ENCODE measurements around the gene ANAPC2.

ANAPC2 gene

DNA sequence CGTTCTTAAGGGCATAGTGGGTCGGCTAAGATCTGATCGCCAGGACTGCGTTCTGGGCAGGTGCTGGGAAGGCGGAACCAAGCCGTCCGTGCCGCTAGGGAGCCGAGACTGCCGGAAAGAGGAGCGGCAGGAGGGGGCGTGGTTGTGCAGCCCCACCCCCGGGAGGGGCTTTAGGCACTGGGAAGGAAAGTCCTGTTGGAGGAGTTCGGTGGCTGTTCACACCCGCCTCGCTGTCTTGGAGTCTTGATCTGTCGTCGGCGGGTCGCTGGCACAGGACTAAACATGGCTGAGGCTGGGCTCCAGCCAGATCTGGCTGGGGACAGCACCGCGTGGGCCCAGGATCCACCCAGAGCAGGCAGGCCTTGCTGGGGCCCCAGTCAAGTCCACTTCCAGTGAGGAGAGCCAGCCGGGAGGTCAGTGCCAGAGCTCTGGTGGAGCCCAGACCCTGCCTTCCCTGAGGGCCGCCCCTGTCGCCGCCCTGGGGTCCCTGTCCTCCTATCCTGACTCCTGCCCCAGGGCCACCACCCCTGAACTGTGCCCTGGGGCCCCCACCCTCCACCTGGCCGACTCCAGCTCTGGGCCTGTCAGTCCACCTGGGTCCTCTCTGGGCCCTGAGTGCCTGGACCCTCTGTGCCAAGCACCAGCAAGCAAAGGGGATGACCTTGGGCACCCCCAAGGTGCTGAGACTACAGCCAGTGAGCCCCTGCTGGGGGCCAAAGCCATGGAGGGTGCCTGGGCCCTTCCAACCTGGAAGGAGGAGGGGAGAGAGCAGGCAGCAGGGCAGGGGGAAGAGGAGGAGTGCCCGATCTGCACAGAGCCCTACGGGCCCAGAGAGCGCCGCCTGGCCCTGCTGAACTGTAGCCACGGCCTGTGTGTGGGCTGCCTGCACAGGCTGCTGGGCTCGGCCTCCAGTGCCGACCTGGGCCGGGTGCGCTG lies 29.2 kb upstream of the ANAPC2 start:
- in situ Hi-C loops (cut with HindIII; ENCODE audit: low pct_ligation_motif_present, low pct_unique_long_range_greater_than_20kb, low sequenced_read_pairs) = no loop called here

GRCh38 chr9:137216188-137216965 lies 28.0 kb upstream of the ANAPC2 start:
- in situ Hi-C loops (cut with HindIII; ENCODE audit: low pct_ligation_motif_present, low pct_unique_long_range_greater_than_20kb, low sequenced_read_pairs) = no loop called here

More for the DNA sequence above, 29.2 kb upstream of the ANAPC2 start:
- DNase-seq = peak; percentile 75

GRCh38 chr9:137215196-137215986 lies 27.0 kb upstream of the ANAPC2 start:
- in situ Hi-C loops (cut with HindIII; ENCODE audit: low pct_ligation_motif_present, low pct_unique_long_range_greater_than_20kb, low sequenced_read_pairs) = no loop called here
- DNase-seq = no peak

More at GRCh38 chr9:137216188-137216965, 28.0 kb upstream of the ANAPC2 start:
- DNase-seq = no peak

DNA sequence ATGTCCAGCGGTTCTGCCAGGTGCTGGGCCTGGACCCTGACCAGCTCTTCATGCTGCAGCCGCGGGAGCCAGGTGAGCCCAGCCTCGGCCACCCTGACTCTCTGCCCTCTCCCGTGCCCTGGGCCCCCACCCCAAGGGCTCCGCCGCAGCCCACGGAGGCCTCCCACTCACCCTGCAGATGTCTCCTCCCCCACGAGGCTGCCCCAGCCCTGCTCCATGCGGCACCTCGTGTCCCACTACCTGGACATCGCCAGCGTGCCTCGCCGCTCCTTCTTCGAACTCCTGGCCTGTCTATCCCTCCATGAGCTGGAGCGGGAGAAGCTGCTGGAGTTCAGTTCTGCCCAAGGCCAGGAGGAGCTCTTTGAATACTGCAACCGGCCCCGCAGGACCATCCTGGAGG lies 26.3 kb upstream of the ANAPC2 start:
- in situ Hi-C loops (cut with HindIII; ENCODE audit: low pct_ligation_motif_present, low pct_unique_long_range_greater_than_20kb, low sequenced_read_pairs) = no loop called here

GRCh38 chr9:137213160-137214060 lies 25.1 kb upstream of the ANAPC2 start:
- in situ Hi-C loops (cut with HindIII; ENCODE audit: low pct_ligation_motif_present, low pct_unique_long_range_greater_than_20kb, low sequenced_read_pairs) = no loop called here
- DNase-seq = no peak

More for the DNA sequence above, 26.3 kb upstream of the ANAPC2 start:
- no peak for DNase-seq

GRCh38 chr9:137212520-137212919 lies 24.2 kb upstream of the ANAPC2 start:
- no peak for DNase-seq
- in situ Hi-C loops (cut with HindIII; ENCODE audit: low pct_ligation_motif_present, low pct_unique_long_range_greater_than_20kb, low sequenced_read_pairs) = no loop called here

DNA sequence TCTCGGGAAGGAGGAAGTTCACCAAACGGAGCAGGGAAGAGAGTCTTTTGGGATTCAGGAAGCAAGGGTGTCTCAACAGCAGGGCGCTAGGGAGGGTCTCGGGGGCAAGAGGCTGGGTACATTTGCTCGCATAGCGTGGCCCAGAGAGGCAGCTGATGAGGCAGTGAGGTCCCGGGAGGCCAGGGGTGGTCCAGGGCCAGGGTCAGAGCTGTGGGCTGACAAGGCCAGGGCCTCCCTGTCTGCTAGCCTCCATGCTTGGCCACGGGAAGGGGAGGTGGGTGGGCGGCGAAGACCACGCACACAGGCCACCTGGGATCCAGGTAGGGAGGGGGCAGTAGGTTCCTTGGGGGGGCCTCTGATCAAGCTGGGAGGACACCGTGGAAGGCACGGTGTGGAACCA lies 23.2 kb upstream of the ANAPC2 start:
- in situ Hi-C loops (cut with HindIII; ENCODE audit: low pct_ligation_motif_present, low pct_unique_long_range_greater_than_20kb, low sequenced_read_pairs) = no loop called here

DNA sequence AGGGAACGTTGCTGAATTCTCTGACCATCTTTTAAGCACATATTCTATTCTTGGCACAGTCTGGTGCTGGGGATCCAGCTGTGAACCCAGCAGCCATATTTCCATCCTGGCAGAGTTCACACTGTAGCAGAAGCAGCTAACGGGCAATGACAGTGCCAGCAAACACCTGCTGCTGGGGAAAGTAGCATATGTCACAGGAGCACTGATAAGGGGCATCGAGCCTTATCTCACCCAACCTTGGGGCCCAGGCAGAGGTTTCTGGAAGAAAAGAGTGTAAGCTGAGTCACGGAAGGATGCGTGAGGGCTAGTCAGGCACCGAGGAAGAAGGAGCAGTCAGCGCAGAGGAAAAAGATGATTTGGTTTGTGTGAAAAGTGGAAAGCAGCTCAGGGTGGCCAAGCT lies 18.2 kb upstream of the ANAPC2 start:
- in situ Hi-C loops (cut with HindIII; ENCODE audit: low pct_ligation_motif_present, low pct_unique_long_range_greater_than_20kb, low sequenced_read_pairs) = no loop called here
- no peak for DNase-seq

More for the DNA sequence above, 23.2 kb upstream of the ANAPC2 start:
- no peak for DNase-seq

DNA sequence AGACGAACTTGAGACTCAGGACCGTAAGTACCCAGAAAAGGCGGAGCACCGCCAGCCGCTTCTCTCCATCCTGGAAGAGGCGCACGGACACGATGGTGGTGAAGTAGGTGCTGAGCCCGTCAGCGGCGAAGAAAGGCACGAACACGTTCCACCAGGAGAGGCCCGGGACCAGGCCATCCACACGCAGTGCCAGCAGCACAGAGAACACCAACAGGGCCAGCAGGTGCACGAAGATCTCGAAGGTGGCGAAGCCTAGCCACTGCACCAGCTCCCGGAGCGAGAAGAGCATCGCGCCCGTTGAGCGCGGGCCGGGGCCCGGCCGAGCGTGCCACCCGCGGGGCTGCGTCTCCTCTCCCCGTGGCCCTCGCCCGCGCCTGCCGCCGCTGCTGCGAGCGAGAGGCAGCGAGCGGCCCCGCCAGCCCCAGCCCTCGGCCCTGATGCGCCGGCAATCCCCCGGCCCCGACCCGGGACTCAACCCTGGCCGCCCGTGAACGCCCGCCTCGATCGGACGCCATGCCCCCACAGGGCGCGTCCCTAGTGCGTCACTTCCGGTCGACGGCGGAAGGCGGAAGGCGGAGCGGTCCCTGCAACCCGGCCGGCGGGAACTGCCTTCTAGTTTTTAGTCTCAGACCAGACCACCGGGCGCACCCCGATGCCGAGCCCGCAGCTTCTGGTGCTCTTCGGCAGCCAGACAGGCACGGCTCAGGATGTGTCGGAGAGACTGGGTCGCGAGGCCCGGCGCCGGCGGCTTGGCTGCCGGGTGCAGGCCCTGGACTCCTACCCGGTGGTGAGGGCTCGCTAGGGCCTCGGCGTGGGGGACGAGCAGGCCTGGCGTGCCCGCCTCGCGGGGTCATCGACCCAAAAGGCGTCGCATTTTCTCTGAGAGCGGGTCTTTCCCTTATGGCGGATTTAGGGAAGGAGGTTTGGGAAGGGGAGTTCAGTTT lies 17.0 kb upstream of the ANAPC2 start, which contains the start of the genes NDOR1 and TMEM203:
Gene NDOR1 (plus strand): TSS at position 575 of the 944 bp plus-strand sequence. CDS start 78 bp downstream, at position 653.
Gene TMEM203 (minus strand): TSS at position 523 of the 944 bp plus-strand sequence. CDS start 234 bp downstream, at position 289.
- in situ Hi-C loops (cut with HindIII; ENCODE audit: low pct_ligation_motif_present, low pct_unique_long_range_greater_than_20kb, low sequenced_read_pairs) = no loop called here
- peak; percentile 80 for DNase-seq

DNA sequence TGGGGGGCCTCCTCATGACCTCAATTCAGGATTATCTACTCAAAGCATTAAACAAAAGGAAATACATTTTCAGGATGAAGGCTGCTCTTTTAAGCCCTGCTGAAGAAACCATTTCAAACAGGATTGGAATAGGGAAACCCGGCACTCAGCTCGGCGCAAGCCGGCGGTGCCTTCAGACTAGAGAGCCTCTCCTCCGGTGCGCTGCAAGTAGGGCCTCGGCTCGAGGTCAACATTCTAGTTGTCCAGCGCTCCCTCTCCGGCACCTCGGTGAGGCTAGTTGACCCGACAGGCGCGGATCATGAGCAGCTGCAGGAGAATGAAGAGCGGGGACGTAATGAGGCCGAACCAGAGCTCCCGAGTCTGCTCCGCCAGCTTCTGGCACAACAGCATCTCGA lies 16.4 kb upstream of the ANAPC2 start:
- no peak for DNase-seq
- in situ Hi-C loops (cut with HindIII; ENCODE audit: low pct_ligation_motif_present, low pct_unique_long_range_greater_than_20kb, low sequenced_read_pairs) = no loop called here

- in situ Hi-C loops (cut with HindIII; ENCODE audit: low pct_ligation_motif_present, low pct_unique_long_range_greater_than_20kb, low sequenced_read_pairs) = no loop called here
- no peak for DNase-seq
Observed at GRCh38 chr9:137202966-137203365, 14.6 kb upstream of the ANAPC2 start.

DNA sequence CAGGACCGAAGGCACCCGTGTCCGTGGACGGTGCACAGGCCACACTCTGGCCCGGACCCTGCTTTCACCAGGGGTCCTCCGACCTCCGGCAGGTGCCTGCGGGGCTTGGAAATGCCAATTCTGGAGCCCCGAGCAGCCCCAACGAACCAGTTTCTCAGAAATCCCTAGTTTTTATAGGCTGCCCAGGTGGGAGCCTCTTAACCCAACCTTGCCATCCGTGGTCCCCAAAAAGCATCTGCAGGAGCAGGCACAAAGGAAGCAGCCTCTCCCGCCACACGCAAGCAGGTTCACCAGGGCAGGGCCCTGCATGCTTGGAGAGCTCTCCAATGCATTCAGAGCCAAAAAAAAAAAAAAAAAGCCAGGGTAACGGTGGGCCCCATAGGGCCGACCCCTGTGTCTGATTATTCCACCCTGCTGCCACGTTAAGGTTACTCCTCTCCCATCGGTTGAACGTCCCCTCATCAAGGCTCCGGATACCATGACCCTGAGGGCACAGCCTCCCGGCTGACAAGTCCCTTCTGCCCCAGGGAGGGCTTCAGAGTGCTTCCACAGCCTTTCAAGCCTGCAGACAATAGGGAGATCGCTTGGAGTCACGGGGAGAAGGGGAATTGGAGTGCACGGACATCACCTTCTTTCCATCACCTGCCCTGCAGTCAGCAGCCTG lies 13.0 kb upstream of the ANAPC2 start:
- no peak for DNase-seq
- in situ Hi-C loops (cut with HindIII; ENCODE audit: low pct_ligation_motif_present, low pct_unique_long_range_greater_than_20kb, low sequenced_read_pairs) = no loop called here

- DNase-seq = peak; percentile 97
- in situ Hi-C loops (cut with HindIII; ENCODE audit: low pct_ligation_motif_present, low pct_unique_long_range_greater_than_20kb, low sequenced_read_pairs) = no loop called here
Observed at GRCh38 chr9:137200311-137201204, 12.2 kb upstream of the ANAPC2 start, which contains the start of gene TPRN. TSS of gene TPRN (minus strand) at chr9:137200741. CDS start at chr9:137200711, 30 bp downstream.

DNA sequence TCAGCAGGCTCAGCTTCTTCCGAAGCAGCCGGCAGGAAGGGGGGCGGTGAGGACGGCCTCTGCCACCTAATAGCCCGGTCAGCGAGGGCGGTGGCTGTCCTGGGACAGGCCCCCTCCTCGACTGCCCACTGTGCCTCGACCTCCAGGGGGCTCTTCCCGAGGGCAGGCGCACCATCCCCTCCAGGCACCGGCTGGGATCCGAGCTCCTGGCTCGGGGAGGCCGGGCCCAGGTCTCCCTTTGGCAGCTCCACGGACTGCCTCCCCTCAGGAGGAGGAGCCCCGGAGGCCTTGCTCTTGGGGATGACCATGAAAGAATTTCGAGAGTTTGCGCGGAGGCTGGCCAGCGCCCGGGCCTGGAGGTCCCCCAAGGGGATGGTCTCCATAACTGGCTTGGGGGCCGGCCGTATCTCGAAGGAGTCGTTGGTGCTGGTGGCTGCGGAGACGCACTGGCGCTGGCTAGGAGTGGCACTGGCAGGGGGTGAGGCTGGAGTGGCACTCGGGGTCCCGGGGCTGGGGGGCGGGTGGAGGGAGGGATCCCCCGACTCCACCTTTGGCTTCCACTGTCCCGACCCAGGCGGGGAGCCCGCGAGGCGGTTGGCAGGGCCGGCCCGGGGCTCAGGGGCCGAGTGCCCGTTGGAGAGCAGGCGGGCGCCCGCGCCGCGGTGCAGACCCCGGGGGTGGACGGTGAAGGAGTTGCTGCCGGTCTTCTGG lies 11.2 kb upstream of the ANAPC2 start:
- in situ Hi-C loops (cut with HindIII; ENCODE audit: low pct_ligation_motif_present, low pct_unique_long_range_greater_than_20kb, low sequenced_read_pairs) = no loop called here

GRCh38 chr9:137198902-137199283 lies 10.5 kb upstream of the ANAPC2 start:
- in situ Hi-C loops (cut with HindIII; ENCODE audit: low pct_ligation_motif_present, low pct_unique_long_range_greater_than_20kb, low sequenced_read_pairs) = no loop called here

More for the DNA sequence above, 11.2 kb upstream of the ANAPC2 start:
- DNase-seq = no peak

More at GRCh38 chr9:137198902-137199283, 10.5 kb upstream of the ANAPC2 start:
- DNase-seq = no peak

Data from ACHN (cell line).